Sigmoid colon (tissue), 7 donors: Measurements from ENCODE around the gene RPL10. TPM values are rescaled to one million over a fixed set of nuclear protein-coding genes. Genes with fewer than 3 reads are reported as not detected.

ENCODE experiments used
- DNase-seq: peaks from one replicate; pipeline ENCODE4 v3.0.0-alpha.2; 2019
- H3K27ac ChIP-seq, 4 donors: fragments of 200-600 bp; sonication (generic); one replicate each; pipeline ENCODE4 v1.5.1; 2016 to 2019; ENCODE audit warnings: mild to moderate bottlenecking in 1 of 4
- H3K27me3 ChIP-seq, 3 donors: fragments of 200-600 bp; sonication (generic); one replicate each; pipeline ENCODE4 v1.5.1; 2019; ENCODE audit warnings: mild to moderate bottlenecking in 1 of 3
- H3K36me3 ChIP-seq, 4 donors: fragments of 200-600 bp; sonication (generic); one replicate each; pipeline ENCODE4 v1.5.1; 2016 to 2019
- H3K4me1 ChIP-seq, 4 donors: fragments of 200-600 bp; sonication (generic); one replicate each; pipeline ENCODE4 v1.5.1; 2017 to 2019
- H3K4me3 ChIP-seq, 4 donors: fragments of 200-600 bp; sonication (generic); one replicate each; pipeline ENCODE4 v1.5.1; 2017 to 2019; ENCODE audit warnings: mild to moderate bottlenecking in 2 of 4, moderate library complexity in 1 of 4
- H3K9me3 ChIP-seq, 4 donors: fragments of 200-600 bp in 3 of 4; sonication (generic) in 3 of 4; one replicate each; pipeline versions ENCODE4 v1.5.1 to v1.6.1; 2013 to 2019
- EP300 ChIP-seq, 4 donors: sonication (generic); formaldehyde crosslinking; IDR thresholded peaks; one replicate each; pipeline ENCODE4 v1.6.1; 2017; ENCODE audit warnings: antibody characterized with exemption in 4 of 4
- POLR2A ChIP-seq, 2 donors: fragments of 450-650 bp; IDR thresholded peaks; one replicate each; pipeline ENCODE4 v1.6.1; 2016; ENCODE audit warnings: antibody characterized with exemption in 2 of 2, mild to moderate bottlenecking in 2 of 2, moderate library complexity in 2 of 2
- POLR2AphosphoS5 ChIP-seq, 4 donors: sonication (generic); formaldehyde crosslinking; IDR thresholded peaks; one replicate each; pipeline ENCODE4 v1.6.1; 2017; ENCODE audit warnings: antibody characterized with exemption in 4 of 4
- WGBS, 2 donors: extraction: QIAGEN DNeasy Blood & Tissue Kit; methylation state at CpG; one replicate each; pipeline ENCODE4 v1.1.7; 2013; 5-methylcytosine and 5-hydroxymethylcytosine counted together
- intact Hi-C: fragments of 100-400 bp; cut with DNase I; formaldehyde crosslinking; loops from one replicate; pipeline ENCODE4 v1.15.1; 2023
- polyA plus RNA-seq, 3 donors: library from polyadenylated mRNA; stranded (reverse); fragments of 200-250 nt; gene quantifications; one replicate each; pipeline ENCODE4 v1.2.3, GENCODE V29; 2013
- total RNA-seq, 4 donors: library from RNA; depleted of rRNA; stranded (reverse); fragments of >200 nt; gene quantifications; one replicate each; pipeline ENCODE4 v1.1.0, GENCODE V29; 2016
- TF ChIP-seq, protein P1 (sequence below), 4 experiments: fragments of 450-650 bp in 3 of 4; fragments of 200-600 bp in 1 of 4; IDR thresholded peaks; one replicate each; pipeline ENCODE4 v1.5.1; 2016 to 2019; ENCODE audit warnings: antibody characterized with exemption in 4 of 4, mild to moderate bottlenecking in 3 of 4, moderate library complexity in 2 of 4
- donor health status: healthy with polysubstance abuse.
- donor health status: Bipolar disorder and iron deficiency.
- donor health status: healthy.

RPL10 gene
- total and polyA plus RNA-seq, 7 donors, result 3,138 to 8,651 (median 5,003) TPM

DNA sequence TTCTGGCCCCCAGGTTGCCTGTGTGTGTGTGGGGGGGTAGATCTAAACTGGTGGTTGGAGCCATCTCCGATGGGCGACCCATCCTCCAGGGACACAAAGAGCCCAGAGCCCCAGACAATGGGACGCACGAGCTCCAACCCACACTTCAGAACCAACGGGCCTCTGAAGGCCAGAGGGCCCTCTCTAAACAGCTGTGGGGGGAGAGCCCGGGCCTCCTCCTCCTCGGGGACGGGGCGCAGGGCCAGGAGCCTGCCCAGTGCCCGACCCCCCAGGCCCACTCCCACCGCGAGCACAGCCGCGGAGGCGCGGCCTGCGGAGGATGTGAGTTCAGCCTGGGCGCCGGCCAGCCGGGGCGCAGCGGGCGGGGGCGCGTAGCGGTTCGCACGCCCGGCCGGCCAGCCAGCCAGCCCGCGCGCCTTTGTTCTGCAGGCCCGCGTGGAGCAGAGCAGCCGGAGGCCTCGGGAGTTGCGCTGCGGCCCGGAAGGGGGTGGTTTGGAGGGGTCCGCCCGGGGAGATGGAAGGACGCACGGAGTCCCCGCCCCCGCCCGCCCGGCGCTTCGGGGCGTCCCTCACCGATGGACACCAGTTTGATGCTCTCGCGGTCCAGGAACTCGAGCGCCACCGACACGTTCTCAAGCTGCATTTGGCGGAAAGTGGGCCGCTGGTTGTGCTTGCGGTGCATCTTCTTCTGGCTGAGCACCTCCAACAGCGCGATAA is 27.7 kb upstream of the RPL10 start:
- intact Hi-C loops, result no loop called here
- no peak for DNase-seq
- Histone ChIP-seq H3K4me1 (peaks cover 0 to 39% (median 32%) of the 10 kb centered on the region in 4 donors), H3K27ac (peak overlapping the region; percentile 98 to 99 (median 98)), H3K9me3 (no peaks in the 10 kb centered on the region), H3K27me3 (peaks cover 0 to 5% (median 0%) of the 10 kb centered on the region in 3 donors), H3K4me3 (peak overlapping the region; percentile 73 to 80 (median 78)), H3K36me3 (peaks cover 33 to 51% (median 41%) of the 10 kb centered on the region in 4 donors)
- TF ChIP-seq POLR2A (IDR thresholded peaks at IDR 0.05), result no peak
- peak in 1 of 4 donors; percentile 7 for TF ChIP-seq POLR2AphosphoS5 (IDR thresholded peaks at IDR 0.05)
- 0 to 3% methylated on average over 63 of the region's 63 CpGs for WGBS, 2 donors

DNA sequence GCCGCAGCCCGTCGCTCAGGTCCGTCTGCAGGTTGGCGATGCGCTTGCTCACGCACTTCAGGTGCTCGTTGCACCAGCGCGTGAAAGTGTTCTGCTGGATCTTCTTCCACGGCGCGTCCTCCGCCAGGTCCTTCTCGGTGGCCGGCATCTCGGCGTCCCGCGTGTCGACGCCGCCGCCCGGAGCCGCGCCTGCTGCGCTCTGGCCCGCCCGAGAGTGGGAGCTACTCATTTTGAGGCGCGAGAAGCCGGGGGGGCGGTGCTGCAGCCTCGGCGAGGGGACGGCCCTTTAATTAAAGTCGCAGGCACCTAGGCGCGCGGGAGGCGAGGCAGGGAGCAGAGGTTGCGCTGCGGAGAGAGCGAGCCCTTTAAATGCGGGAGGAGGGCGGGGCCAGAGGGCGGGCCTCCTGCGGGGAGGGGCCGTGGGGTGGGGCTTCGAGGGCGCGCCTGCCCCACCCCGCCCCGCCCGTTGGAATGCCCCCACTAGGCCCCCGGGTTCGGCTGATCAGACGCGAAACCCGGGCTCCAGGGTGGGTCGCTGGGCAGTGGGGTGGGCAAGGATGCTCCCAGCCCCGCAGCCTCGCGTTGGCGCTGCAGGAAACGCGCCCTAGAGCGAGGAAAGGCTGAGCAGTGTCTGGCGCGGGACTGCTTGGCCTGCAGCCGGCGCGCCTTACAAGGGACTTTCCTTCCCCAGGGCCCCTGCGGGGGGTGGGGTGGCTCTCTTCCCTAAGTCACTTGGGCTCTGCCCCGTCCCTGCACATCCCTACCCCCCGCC is 27.0 kb upstream of the RPL10 start:
- H3K36me3 ChIP-seq, result peaks cover 29 to 44% (median 34%) of the 10 kb centered on the region in 4 donors
- peaks cover 0 to 5% (median 0%) of the 10 kb centered on the region in 3 donors for H3K27me3 ChIP-seq
- intact Hi-C loops, result no loop called here
- TF ChIP-seq POLR2AphosphoS5 (IDR thresholded peaks at IDR 0.05) (peak in 3 of 4 donors; percentile 88 to 96 (median 94)), POLR2A (IDR thresholded peaks at IDR 0.05) (peak; percentile 86 to 88), EP300 (IDR thresholded peaks at IDR 0.05) (no peak)
- TF ChIP-seq, protein P1, sequence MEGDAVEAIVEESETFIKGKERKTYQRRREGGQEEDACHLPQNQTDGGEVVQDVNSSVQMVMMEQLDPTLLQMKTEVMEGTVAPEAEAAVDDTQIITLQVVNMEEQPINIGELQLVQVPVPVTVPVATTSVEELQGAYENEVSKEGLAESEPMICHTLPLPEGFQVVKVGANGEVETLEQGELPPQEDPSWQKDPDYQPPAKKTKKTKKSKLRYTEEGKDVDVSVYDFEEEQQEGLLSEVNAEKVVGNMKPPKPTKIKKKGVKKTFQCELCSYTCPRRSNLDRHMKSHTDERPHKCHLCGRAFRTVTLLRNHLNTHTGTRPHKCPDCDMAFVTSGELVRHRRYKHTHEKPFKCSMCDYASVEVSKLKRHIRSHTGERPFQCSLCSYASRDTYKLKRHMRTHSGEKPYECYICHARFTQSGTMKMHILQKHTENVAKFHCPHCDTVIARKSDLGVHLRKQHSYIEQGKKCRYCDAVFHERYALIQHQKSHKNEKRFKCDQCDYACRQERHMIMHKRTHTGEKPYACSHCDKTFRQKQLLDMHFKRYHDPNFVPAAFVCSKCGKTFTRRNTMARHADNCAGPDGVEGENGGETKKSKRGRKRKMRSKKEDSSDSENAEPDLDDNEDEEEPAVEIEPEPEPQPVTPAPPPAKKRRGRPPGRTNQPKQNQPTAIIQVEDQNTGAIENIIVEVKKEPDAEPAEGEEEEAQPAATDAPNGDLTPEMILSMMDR (IDR thresholded peaks at IDR 0.05), result no peak
- peak overlapping the region; percentile 73 to 80 (median 78) for H3K4me3 ChIP-seq
- WGBS, 2 donors, result 0 to 1% methylated on average over 77 of the region's 77 CpGs
- peak overlapping the region; percentile 98 to 99 (median 98) for H3K27ac ChIP-seq
- peaks cover 0 to 31% (median 25%) of the 10 kb centered on the region in 4 donors for H3K4me1 ChIP-seq
- no peaks in the 10 kb centered on the region for H3K9me3 ChIP-seq
- DNase-seq, result peak; percentile 97

DNA sequence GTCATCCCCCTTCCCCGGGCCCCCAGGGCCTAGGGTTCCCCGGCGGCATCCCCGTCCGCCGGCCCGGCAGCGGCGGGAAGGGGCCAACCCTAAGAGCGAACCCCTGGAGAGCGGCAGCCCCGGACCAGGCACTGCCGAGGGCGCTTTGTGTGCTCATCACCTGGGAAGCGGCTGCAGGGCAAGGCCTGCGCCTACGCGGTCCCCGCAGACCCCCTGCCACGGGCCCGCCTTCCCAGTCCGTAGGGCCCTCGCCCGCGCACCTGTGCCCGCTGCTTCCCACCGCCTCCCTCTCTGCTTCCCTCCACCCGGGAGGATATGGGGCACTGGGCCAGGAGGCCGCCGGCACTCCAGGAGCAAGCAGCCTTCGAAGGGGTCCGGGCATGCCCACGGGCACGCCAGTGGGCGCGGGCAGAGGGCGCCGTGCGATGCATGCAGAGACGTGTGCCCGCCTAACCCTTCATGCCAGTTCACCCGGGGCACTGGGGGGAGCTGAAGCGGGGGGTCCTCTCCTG is 26.3 kb upstream of the RPL10 start:
- Histone ChIP-seq H3K36me3 (peaks cover 23 to 37% (median 28%) of the 10 kb centered on the region in 4 donors), H3K27ac (peak overlapping the region; percentile 98 to 99 (median 98)), H3K27me3 (peaks cover 0 to 5% (median 0%) of the 10 kb centered on the region in 3 donors), H3K9me3 (no peaks in the 10 kb centered on the region), H3K4me1 (peaks cover 0 to 29% (median 22%) of the 10 kb centered on the region in 4 donors), H3K4me3 (peak overlapping the region; percentile 73 to 80 (median 78))
- DNase-seq, result no peak
- TF ChIP-seq, protein P1 (IDR thresholded peaks at IDR 0.05), result no peak
- TF ChIP-seq EP300 (IDR thresholded peaks at IDR 0.05), result no peak
- TF ChIP-seq POLR2AphosphoS5 (IDR thresholded peaks at IDR 0.05), result peak in 2 of 4 donors; percentile 5 to 8
- intact Hi-C loops, result no loop called here
- WGBS, 2 donors, result 4 to 8% methylated on average over 43 of the region's 43 CpGs

DNA sequence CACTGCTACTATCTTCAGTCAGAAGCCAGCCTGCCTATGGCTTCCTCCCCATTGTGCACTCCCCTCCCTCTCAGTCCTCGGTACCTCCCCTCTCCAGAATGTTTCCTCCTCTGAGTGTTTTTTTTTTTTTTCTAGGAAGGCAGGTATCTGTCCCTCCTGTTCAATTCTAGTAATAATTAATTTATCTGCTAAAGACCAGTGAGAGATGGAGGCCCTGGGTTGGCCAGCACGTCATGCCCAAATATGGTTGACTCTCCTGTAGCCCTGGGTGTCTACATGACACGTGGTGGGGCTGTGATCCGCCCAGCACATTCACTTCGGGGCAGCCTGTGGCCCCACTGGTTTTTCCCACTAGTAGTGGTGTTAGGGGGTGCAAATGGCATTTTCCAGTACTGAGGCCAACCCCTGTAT is 25.6 kb upstream of the RPL10 start:
- WGBS, 2 donors, result 11 to 28% methylated on average over 5 of the region's 5 CpGs
- Histone ChIP-seq H3K27ac (peak overlapping the region; percentile 98 to 99 (median 98)), H3K36me3 (peaks cover 16 to 30% (median 21%) of the 10 kb centered on the region in 4 donors), H3K27me3 (peaks cover 0 to 5% (median 0%) of the 10 kb centered on the region in 3 donors), H3K4me3 (peak overlapping the region; percentile 73 to 80 (median 78)), H3K4me1 (peaks cover 0 to 28% (median 18%) of the 10 kb centered on the region in 4 donors), H3K9me3 (no peaks in the 10 kb centered on the region)
- intact Hi-C loops, result no loop called here
- TF ChIP-seq POLR2AphosphoS5 (IDR thresholded peaks at IDR 0.05), result peak in 3 of 4 donors; percentile 50 to 71 (median 58)
- TF ChIP-seq EP300 (IDR thresholded peaks at IDR 0.05), result no peak
- no peak for DNase-seq

DNA sequence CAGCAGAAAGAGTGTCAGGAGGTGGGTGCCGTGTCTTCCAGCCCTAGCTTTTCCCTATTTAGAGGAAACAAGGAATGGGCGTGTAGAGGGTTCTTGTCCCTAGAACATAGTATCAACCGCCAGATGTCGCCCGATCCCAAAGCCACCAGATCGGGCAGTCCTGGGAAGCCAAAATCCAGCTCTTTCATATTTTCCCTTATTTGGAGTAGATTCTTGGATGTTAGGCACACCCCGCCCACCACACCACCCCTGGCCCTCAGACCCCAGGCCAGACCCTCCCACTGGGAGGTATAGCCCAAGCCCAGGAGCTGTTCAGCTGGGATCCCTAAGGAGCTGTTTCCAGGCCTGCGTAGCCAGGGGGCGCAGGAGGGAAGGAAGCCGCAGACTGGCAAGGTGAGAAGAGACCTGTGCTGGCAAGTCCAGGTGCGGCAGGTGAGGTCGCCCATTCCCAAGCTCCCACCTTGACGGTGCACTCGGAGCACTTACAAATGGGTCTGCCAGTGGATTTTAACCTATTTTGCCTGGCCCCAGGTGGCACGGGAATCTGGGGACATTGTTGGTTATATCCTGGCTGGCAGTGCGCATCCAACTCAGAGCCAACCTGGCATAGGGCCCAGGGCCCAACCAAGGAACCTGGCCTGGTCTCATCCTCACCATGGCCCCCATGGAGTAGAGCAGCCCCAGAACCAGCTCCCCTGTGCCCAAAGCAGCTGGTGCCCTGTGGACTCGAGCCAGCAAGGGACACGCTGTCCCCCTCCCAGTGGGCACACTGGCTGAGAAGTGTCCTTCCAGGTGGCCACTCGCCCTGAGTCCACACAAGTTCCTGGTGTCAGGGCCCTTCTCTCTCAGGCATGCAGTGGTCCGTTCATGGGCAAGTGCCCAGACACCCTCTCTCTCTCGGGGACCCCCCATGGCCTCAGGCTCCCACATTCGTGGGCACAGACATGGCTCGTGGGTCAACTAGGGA is 24.6 kb upstream of the RPL10 start:
- Histone ChIP-seq H3K36me3 (peaks cover 9 to 20% (median 16%) of the 10 kb centered on the region in 4 donors), H3K27ac (peak overlapping the region; percentile 98 to 99 (median 98)), H3K4me1 (peaks cover 0 to 18% (median 11%) of the 10 kb centered on the region in 4 donors), H3K4me3 (peak overlapping the region; percentile 73 to 80 (median 78)), H3K27me3 (peaks cover 0 to 5% (median 0%) of the 10 kb centered on the region in 3 donors), H3K9me3 (no peaks in the 10 kb centered on the region)
- WGBS, 2 donors, result 9 to 16% methylated on average over 23 of the region's 23 CpGs
- DNase-seq, result no peak
- TF ChIP-seq, protein P1 (IDR thresholded peaks at IDR 0.05), result peak in 2 of 4 experiments; percentile 31 to 40
- peak in 3 of 4 donors; percentile 49 to 75 (median 65) for TF ChIP-seq POLR2AphosphoS5 (IDR thresholded peaks at IDR 0.05)
- peak in 1 of 2 donors; percentile 40 for TF ChIP-seq POLR2A (IDR thresholded peaks at IDR 0.05)
- no peak for TF ChIP-seq EP300 (IDR thresholded peaks at IDR 0.05)
- intact Hi-C loops, result no loop called here
